ENCODE data around the gene SYPL1.

SYPL1 gene

DNA sequence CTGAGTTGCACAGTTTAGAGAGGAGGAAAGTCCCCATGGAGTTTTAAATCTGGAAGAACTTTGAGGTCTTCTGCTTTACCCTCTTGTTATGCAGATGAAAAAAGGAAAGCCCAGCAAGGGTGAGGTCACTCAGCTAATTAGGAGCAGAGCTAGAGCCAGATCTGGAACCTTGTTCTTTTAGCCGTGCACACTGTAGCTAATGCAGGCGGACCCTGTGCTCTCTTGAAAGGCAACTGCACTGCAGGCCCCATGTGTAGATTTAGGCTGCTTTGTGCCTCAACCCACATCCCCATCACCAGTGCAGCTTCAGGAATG lies 63.4 kb downstream of the SYPL1 start:
- DNase-seq, result no peak

DNA sequence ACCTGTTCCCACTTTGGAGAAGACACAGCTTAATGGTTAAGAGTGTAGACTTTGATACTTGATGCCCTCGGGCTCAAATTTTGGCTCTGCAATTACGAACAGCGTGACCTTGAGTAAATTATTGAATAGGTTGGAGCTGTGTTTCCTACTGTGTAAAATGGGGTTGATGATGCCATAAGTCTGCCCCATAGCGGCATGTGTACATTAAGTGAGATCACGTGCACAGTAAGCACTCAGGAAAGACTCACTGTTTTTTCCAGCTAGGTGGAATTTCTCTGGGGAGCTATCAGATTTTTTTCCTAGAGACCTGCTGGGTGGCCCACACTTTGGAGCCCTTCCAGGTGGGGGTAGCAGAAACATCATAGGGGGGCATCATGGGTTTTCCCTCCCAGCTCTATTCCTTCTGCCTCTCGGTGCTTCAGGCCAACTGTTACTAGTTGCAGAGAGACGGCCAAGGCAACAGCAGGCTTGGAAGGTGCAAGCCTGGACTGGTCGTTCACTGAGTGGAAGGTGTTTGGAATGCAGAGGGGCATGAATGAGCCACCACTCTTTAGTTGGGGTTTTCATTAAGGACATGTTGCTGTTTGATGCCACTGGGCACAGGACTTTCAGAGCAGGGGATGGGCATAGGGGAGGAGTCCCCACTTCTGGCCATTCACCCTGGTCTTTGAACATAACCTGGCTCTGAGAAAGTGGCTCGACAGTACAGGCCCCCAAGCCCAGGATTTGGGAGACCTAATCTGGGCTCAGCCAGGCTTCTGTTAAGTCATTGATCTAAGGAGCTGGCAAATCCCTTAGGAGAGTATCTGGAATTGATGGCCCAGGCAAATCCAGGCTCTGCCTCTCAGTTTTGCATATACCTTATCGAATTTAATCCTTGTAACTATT lies 64.0 kb downstream of the SYPL1 start:
- DNase-seq, result no peak

DNA sequence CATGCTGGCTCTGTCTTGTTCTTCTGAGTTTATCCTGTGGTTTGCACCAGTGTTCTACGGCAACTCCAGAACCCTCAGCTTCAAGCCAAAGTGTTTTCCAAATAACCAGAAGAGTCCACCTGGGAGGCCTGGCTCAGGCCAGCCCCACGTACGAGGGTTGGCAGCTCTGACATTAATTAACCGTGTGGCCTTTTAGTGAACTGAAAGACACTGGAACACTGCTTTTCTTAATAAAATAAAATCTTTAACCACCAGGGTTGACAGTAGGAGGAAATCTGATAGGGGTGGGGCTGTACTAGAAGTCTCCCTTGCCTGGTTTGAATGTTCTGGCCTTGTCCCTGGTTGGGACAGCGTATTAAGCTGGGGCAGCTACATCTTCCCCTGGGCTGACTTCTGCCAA lies 64.9 kb downstream of the SYPL1 start:
- DNase-seq, result no peak

DNA sequence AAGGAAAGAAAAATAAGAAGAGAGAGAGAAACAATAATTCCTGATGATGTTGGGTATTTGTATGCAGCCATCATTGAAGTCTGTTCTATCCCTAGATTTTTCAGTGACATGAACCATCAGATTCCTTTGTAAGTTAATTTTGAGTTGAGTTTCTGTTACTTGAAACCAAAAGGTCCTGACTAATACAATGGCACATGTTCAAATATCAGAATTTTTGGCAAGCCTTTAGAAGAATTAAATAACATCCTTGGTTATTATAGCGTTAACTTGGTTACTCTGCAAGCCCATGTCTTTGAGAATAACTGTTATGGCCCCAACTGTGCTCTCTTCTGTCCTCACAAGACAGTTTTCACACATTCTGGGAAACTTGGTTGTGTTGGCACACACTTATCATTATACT lies 66.5 kb downstream of the SYPL1 start:
- DNase-seq, result no peak

DNA sequence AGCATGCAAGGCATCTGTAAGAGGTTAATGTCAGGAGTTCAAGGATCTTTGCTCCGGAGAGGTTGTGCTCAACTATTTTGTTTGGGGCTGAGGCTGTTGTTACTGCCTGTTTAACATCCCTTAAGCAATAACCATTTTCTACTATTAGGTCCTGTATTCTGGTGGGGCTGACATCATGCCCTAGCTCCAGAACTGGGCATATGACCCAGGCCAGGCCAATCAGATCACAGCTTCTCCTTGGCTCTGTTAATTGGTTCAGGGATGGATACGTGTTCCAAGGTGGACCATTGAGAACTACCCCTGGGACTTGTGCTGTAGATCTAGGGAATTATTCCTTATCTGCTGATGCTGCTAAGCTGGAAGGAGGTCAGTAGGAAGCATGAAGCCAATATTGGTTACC lies 67.0 kb downstream of the SYPL1 start:
- DNase-seq, result no peak

DNA sequence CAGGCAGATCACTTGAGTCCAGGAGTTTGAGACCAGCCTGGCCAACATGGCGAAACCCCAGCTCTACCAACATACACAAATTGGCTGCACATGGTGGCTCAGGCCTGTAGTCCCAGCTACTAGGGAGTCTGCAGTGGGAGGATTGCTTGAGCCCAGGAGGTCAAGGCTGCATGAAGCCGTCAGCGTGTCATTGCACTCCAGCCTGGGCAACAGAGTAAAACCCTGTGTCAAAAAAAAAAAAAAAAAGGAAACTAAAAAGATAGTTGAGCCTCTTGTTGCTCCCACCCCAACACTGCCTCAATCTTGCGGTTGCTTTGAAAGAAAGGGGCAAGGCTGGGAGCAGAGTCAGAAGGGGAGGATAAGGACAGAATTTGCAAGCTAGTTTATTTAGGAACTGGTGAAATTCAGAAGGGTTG lies 69.9 kb downstream of the SYPL1 start:
- no peak for DNase-seq

DNA sequence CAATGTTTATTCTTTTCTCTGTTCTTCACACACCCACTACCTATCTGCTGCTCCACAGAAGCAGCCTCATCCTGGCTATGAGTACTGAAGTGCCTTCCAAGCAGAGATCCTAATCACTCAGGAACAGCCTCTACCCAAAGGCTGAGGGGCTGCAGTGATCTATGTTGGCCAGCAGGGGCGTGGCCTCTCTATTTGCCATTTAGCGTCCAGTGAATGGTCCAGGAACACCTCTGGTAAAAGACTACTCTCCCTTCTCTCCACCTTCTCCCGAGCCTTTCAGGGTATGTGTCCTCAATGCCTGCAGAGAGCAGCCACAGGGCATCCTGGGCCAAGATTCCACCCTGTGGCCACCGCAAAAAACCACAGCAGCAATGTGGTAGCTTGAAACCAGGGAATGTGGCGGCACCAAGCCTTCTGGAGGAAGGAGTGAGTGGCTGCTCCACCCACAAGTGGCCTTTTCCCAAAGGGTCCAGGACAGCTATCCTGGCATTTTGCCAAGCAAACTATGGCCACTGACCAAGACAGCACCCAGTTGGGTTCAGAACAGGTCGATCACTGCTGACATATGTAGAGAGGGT lies 70.9 kb downstream of the SYPL1 start:
- peak; percentile 19 for DNase-seq
